Activated naive CD4-positive, alpha-beta T cell treated with anti-CD3 and anti-CD28 coated beads, Interleukin-2, amount 50 U/mL, for 72 hours (primary cell): ENCODE measurements around the gene FAM120AOS. TPM values are rescaled to one million over a fixed set of nuclear protein-coding genes. Genes with fewer than 3 reads are reported as not detected.

ENCODE experiments used
- ATAC-seq, 2 donors: fragments of 150-1000 bp; cut with Tn5 transposase; 2 replicates each; pipeline ENCODE4 v1.10.0; 2021; ENCODE audit warnings: mild to moderate bottlenecking in 2 of 2, moderate library complexity in 2 of 2
- DNase-seq, 2 donors: peaks; one replicate each; pipeline ENCODE4 v3.0.0; 2021 to 2022; ENCODE audit warnings: low spot score in 2 of 2
- H3K27ac Mint-ChIP-seq, 2 donors: one replicate each; pipeline ENCODE4 v1.8.0; 2022; ENCODE audit warnings: mild to moderate bottlenecking in 2 of 2, mixed read lengths in 2 of 2
- H3K36me3 Mint-ChIP-seq, 2 donors: one replicate each; pipeline ENCODE4 v1.8.0; 2022; ENCODE audit warnings: mixed read lengths in 2 of 2
- H3K9me3 Mint-ChIP-seq, 2 donors: one replicate each; pipeline ENCODE4 v1.8.0; 2022; ENCODE audit warnings: mixed read lengths in 2 of 2
- total RNA-seq, 2 donors: library from RNA; stranded (reverse); gene quantifications; one replicate each; pipeline ENCODE4 v1.2.3, GENCODE V29; 2022

Gene FAM120AOS
- total RNA-seq, result 10 to 100 TPM; 17.1 to 41.9 TPM

GRCh38 chr9:93453047-93453914 is at the start of gene FAM120AOS:
TSS of gene FAM120AOS (minus strand) at chr9:93453581. CDS start at chr9:93452709, 872 bp downstream.
- peak; percentile 75 for ATAC-seq
- Mint-ChIP-seq H3K36me3 (peaks cover 32 to 47% of the 10 kb centered on the region in 2 donors), H3K27ac (peak within 1 kb of the TSS; percentile 90 to 97), H3K9me3 (no peaks in the 10 kb centered on the region)
- DNase-seq, result peak; percentile 76 to 88

GRCh38 chr9:93501406-93501805 is 48.0 kb upstream of the FAM120AOS start:
- H3K27ac Mint-ChIP-seq, result peak overlapping the region; percentile 66 to 75
- peaks cover 28 to 56% of the 10 kb centered on the region in 2 donors for H3K36me3 Mint-ChIP-seq
- ATAC-seq (no peak), DNase-seq (no peak)
- no peaks in the 10 kb centered on the region for H3K9me3 Mint-ChIP-seq

GRCh38 chr9:93500571-93501298 is 47.4 kb upstream of the FAM120AOS start:
- Mint-ChIP-seq H3K9me3 (no peaks in the 10 kb centered on the region), H3K36me3 (peaks cover 28 to 52% of the 10 kb centered on the region in 2 donors), H3K27ac (peak overlapping the region; percentile 66 to 75)
- ATAC-seq, result no peak
- no peak for DNase-seq

GRCh38 chr9:93496285-93496684 is 42.9 kb upstream of the FAM120AOS start:
- DNase-seq, result no peak
- no peak for ATAC-seq
- Mint-ChIP-seq H3K36me3 (peaks cover 35 to 48% of the 10 kb centered on the region in 2 donors), H3K9me3 (no peaks in the 10 kb centered on the region), H3K27ac (no peak overlapping the region)

- H3K9me3 Mint-ChIP-seq, result no peaks in the 10 kb centered on the region
- peaks cover 28 to 33% of the 10 kb centered on the region in 2 donors for H3K36me3 Mint-ChIP-seq
- ATAC-seq (no peak), DNase-seq (no peak)
- H3K27ac Mint-ChIP-seq, result peak overlapping the region in 1 of 2 donors; percentile 11
These were observed 40.6 kb upstream of the FAM120AOS start for GRCh38 chr9:93493949-93494348.

GRCh38 chr9:93492327-93492726 is 38.9 kb upstream of the FAM120AOS start:
- H3K27ac Mint-ChIP-seq, result peak overlapping the region in 1 of 2 donors; percentile 47
- peaks cover 0 to 4% of the 10 kb centered on the region in 2 donors for H3K9me3 Mint-ChIP-seq
- no peak for DNase-seq
- H3K36me3 Mint-ChIP-seq, result peaks cover 37 to 38% of the 10 kb centered on the region in 2 donors
- no peak for ATAC-seq

- ATAC-seq, result no peak
- H3K36me3 Mint-ChIP-seq, result peaks cover 32 to 39% of the 10 kb centered on the region in 2 donors
These were observed 38.3 kb upstream of the FAM120AOS start for GRCh38 chr9:93491593-93492232.

GRCh38 chr9:93488244-93488643 is 34.9 kb upstream of the FAM120AOS start:
- no peak for DNase-seq
- Mint-ChIP-seq H3K36me3 (peaks cover 21 to 44% of the 10 kb centered on the region in 2 donors), H3K9me3 (peaks cover 0 to 4% of the 10 kb centered on the region in 2 donors), H3K27ac (peak overlapping the region; percentile 1 to 35)
- no peak for ATAC-seq

More at GRCh38 chr9:93491593-93492232, 38.3 kb upstream of the FAM120AOS start:
- Mint-ChIP-seq H3K9me3 (peaks cover 0 to 4% of the 10 kb centered on the region in 2 donors), H3K27ac (no peak overlapping the region)
- no peak for DNase-seq

- Mint-ChIP-seq H3K27ac (peak overlapping the region; percentile 45 to 53), H3K9me3 (peaks cover 0 to 4% of the 10 kb centered on the region in 2 donors), H3K36me3 (peaks cover 21 to 44% of the 10 kb centered on the region in 2 donors)
- ATAC-seq, result peak in 1 of 2 donors; percentile 40
- DNase-seq, result no peak
These were observed 32.9 kb upstream of the FAM120AOS start for GRCh38 chr9:93486268-93486667.

GRCh38 chr9:93483497-93483896 is 30.1 kb upstream of the FAM120AOS start:
- no peak for DNase-seq
- ATAC-seq, result no peak
- Mint-ChIP-seq H3K27ac (no peak overlapping the region), H3K36me3 (peaks cover 10 to 36% of the 10 kb centered on the region in 2 donors), H3K9me3 (peaks cover 0 to under 1% of the 10 kb centered on the region in 2 donors)

GRCh38 chr9:93480728-93481324 is 27.4 kb upstream of the FAM120AOS start:
- ATAC-seq (no peak), DNase-seq (no peak)
- H3K9me3 Mint-ChIP-seq, result no peaks in the 10 kb centered on the region
- H3K36me3 Mint-ChIP-seq, result peaks cover 0 to 17% of the 10 kb centered on the region in 2 donors
- H3K27ac Mint-ChIP-seq, result no peak overlapping the region

- ATAC-seq (no peak), DNase-seq (no peak)
- Mint-ChIP-seq H3K9me3 (no peaks in the 10 kb centered on the region), H3K27ac (peak overlapping the region in 1 of 2 donors; percentile 81), H3K36me3 (peaks cover 0 to 12% of the 10 kb centered on the region in 2 donors)
These were observed 26.9 kb upstream of the FAM120AOS start for GRCh38 chr9:93480262-93480661.

GRCh38 chr9:93479726-93480125 is 26.3 kb upstream of the FAM120AOS start:
- peaks cover 0 to 14% of the 10 kb centered on the region in 2 donors for H3K36me3 Mint-ChIP-seq
- no peaks in the 10 kb centered on the region for H3K9me3 Mint-ChIP-seq
- DNase-seq, result no peak
- no peak for ATAC-seq
- no peak overlapping the region for H3K27ac Mint-ChIP-seq

GRCh38 chr9:93477397-93477796 is 24.0 kb upstream of the FAM120AOS start:
- Mint-ChIP-seq H3K9me3 (no peaks in the 10 kb centered on the region), H3K36me3 (peaks cover 0 to 13% of the 10 kb centered on the region in 2 donors), H3K27ac (peak overlapping the region in 1 of 2 donors; percentile 51)
- no peak for ATAC-seq
- DNase-seq, result no peak

GRCh38 chr9:93476924-93477323 is 23.5 kb upstream of the FAM120AOS start:
- no peak for ATAC-seq
- H3K9me3 Mint-ChIP-seq, result no peaks in the 10 kb centered on the region
- DNase-seq, result no peak
- H3K36me3 Mint-ChIP-seq, result peaks cover 0 to 16% of the 10 kb centered on the region in 2 donors
- no peak overlapping the region for H3K27ac Mint-ChIP-seq

GRCh38 chr9:93475856-93476255 is 22.5 kb upstream of the FAM120AOS start:
- H3K9me3 Mint-ChIP-seq, result no peaks in the 10 kb centered on the region
- DNase-seq (no peak), ATAC-seq (no peak)
- H3K36me3 Mint-ChIP-seq, result peaks cover 0 to 22% of the 10 kb centered on the region in 2 donors
- peak overlapping the region in 1 of 2 donors; percentile 18 for H3K27ac Mint-ChIP-seq
